HL-60/S4 treated with retinoic acid at 250 ng/mL for 4 days and 3 days (cell line): ENCODE data around the gene ZP4.

Experiments used
- in situ Hi-C: fragments of 300-500 bp; cut with MboI; formaldehyde crosslinking; loops from 2 replicates; pipeline ENCODE4 v1.7.0; 2022; ENCODE audit warnings: low sequenced_read_pairs

ZP4 gene, protein sequence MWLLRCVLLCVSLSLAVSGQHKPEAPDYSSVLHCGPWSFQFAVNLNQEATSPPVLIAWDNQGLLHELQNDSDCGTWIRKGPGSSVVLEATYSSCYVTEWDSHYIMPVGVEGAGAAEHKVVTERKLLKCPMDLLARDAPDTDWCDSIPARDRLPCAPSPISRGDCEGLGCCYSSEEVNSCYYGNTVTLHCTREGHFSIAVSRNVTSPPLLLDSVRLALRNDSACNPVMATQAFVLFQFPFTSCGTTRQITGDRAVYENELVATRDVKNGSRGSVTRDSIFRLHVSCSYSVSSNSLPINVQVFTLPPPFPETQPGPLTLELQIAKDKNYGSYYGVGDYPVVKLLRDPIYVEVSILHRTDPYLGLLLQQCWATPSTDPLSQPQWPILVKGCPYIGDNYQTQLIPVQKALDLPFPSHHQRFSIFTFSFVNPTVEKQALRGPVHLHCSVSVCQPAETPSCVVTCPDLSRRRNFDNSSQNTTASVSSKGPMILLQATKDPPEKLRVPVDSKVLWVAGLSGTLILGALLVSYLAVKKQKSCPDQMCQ

GRCh38 chr1:237890822-237891221 lies at the start of gene ZP4:
Gene ZP4 (minus strand): TSS chr1:237890922. CDS start chr1:237890635, 287 bp downstream.
- in situ Hi-C loops = no loop called here

DNA sequence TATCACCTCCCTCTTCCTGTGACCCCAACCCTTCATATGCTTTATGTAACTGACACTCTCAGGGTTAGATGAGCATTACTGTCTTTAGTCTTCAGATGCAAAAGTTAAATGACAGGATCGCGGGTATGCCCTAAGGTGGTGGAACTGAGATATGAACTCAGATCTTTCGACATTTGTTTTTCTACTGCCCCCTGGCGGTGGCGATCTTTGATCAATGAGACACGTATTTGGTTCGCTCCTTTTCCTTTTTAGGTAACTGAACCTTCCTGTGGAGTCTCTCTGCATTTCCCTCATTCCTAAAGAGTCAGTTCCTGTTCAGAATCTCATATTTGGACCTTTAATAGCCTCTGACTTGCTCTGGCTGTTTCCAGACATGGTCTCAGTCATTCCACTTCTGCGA lies 47.8 kb upstream of the ZP4 start:
- in situ Hi-C loops = no loop called here

GRCh38 chr1:237938068-237938467 lies 47.3 kb upstream of the ZP4 start:
- in situ Hi-C loops = no loop called here

- in situ Hi-C loops = no loop called here
Measured at GRCh38 chr1:237932816-237933215, 42.1 kb upstream of the ZP4 start.

- in situ Hi-C loops = no loop called here
Measured at GRCh38 chr1:237931581-237931980, 40.9 kb upstream of the ZP4 start.

- in situ Hi-C loops = no loop called here
Measured at GRCh38 chr1:237927198-237927597, 36.5 kb upstream of the ZP4 start.

GRCh38 chr1:237921306-237921705 lies 30.6 kb upstream of the ZP4 start:
- in situ Hi-C loops = no loop called here

- in situ Hi-C loops = no loop called here
Measured at GRCh38 chr1:237913345-237913744, 22.6 kb upstream of the ZP4 start.

GRCh38 chr1:237911911-237912310 lies 21.2 kb upstream of the ZP4 start:
- in situ Hi-C loops = no loop called here

GRCh38 chr1:237910834-237911233 lies 20.1 kb upstream of the ZP4 start:
- in situ Hi-C loops = no loop called here

- in situ Hi-C loops = no loop called here
Measured at GRCh38 chr1:237903961-237904360, 13.2 kb upstream of the ZP4 start.

DNA sequence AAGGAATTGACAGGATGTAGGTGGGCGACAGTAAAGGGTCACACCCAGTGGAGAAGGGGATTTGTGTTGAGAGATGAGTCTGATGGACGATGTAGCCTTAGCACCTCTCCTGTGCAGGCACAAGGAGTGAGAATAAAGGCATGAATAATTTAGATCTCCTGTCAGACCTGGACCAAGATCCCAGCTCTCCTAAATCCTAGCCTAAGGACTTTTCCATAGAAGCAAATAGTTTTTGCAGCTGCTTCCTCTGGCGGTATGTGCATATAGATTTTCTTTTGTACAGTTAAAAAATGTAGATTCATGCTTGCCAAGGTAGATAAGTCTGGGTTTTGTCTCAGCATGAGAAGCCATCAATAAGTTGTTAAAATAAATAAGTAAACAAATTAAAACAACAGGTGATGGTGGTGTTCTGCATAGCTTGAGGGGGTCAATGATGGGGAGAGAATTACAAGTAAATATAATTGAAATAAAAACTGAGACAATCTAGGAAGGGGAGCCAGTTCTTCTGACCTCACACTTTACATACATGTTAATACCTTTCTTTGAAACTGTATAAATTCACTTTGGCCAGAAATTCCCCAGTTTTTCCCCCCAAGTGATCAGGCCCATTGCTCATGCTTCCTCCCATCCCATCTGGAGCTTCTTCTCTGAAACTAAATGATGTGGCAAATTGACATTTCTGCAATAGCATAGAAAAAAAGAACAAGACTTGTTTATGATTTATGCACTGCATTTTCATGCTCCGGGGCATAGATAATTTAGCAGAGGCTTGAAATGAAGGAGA lies 12.4 kb upstream of the ZP4 start:
- in situ Hi-C loops = no loop called here

- in situ Hi-C loops = no loop called here
Measured at GRCh38 chr1:237901299-237901934, 10.7 kb upstream of the ZP4 start.

DNA sequence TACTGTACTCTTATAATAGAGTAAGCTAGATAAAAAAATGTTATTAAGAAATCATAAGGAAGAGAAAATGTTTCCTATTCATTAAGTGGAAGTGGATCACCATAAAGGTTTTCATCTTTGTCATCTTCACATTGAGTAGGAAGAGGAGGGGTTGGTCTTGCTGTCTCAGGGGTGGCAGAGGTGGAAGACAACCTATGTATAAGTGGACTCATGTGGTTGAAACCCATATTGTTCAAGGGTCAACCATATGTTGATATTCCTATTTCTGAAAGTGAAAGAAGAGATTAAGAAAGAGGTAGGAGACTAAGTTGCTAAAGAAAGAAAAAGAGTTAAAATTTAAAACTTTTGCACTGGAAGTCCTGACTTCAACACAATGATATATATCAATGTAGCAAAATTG lies 4.9 kb upstream of the ZP4 start:
- in situ Hi-C loops = no loop called here

GRCh38 chr1:237894131-237894530 lies 3.4 kb upstream of the ZP4 start:
- in situ Hi-C loops = no loop called here

DNA sequence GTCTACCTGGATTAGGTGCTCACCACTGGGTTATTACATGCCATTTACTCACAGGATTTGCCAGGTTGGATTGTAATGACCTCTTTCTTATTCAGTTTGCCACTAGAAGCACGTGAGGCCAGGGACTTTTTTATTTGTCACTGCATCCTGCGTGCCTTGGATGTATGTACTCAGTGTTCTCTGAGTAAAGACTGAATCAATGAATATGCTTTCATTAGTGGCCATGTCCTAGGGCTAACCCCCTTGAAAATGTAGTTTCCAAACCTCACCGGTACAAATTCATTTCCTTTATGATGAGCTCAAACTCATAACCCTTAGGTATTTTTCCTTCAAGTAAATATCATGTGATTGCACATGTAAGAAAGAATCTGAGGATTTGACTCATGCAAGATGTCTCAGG lies 1.3 kb upstream of the ZP4 start:
- in situ Hi-C loops = no loop called here

DNA sequence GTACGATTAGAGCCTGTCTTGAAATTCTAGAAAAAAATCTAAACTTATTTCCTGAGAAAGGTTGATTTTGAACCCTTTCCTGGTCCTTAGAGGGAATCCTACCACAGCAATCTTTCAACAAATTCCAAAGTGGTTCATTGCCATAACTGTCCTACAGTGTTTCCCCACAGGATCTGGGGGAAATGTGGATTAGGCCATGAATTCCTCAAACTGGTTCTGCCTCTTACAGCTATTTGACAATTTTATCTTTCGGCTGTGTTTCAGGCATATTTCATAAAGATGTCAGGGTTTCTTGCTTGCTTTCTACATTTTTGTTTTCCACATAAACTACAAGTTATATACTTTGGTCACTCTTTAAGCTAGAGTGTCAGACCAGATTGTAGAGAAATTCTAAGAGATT lies 544 bp upstream of the ZP4 start:
- in situ Hi-C loops = no loop called here

DNA sequence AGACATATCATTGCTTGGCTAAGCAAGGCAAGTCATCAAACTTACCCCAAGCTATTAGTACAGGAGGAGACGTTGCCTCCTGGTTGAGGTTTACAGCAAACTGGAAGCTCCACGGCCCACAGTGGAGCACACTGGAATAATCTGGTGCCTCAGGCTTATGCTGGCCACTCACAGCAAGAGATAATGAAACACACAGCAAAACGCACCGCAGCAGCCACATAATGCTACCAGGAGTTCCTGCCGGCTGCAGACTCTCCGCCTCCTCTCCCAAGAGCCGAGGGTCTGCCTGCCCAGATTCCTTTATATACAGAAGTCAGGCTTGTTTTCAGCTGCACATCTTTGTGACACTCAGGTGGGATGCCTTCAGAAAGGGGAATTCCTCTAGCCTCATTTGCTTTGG lies 306 bp downstream of the ZP4 start:
- in situ Hi-C loops = no loop called here

DNA sequence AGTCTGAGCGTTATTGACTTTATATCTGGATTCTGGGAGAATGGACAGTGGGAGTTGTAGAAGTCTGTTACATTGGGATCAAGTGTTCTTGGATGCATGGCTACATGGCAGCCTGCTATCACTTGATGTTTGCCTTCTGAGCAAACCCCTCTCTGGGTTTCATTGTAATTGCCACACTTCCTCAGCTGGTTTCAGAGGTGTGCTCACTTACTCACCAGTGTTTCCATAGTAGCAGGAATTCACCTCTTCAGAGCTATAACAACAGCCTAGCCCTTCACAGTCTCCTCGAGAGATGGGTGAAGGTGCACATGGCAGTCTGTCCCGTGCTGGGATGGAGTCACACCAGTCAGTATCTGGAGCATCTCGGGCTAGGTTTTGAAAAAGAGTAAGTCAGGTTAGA lies 2.6 kb downstream of the ZP4 start:
- in situ Hi-C loops = no loop called here

- in situ Hi-C loops = no loop called here
Measured at GRCh38 chr1:237887542-237887941, 3.2 kb downstream of the ZP4 start.

GRCh38 chr1:237884237-237884636 lies 6.5 kb downstream of the ZP4 start:
- in situ Hi-C loops = no loop called here

GRCh38 chr1:237879195-237879594 lies 11.5 kb downstream of the ZP4 start:
- in situ Hi-C loops = no loop called here
